B cell (primary cell): ENCODE data around the gene UPF3B. TPM values are rescaled to one million over a fixed set of nuclear protein-coding genes. Genes with fewer than 3 reads are reported as not detected.
A peak's percentile ranks its signal among the peaks of the same experiment; 100 is the strongest.

Experiments
- ATAC-seq: fragments of 200-7000 bp; cut with Tn5 transposase; one replicate; pipeline ENCODE4 v1.10.0; 2021; ENCODE audit warnings: low read depth, mild to moderate bottlenecking, moderate number of reproducible peaks, moderate library complexity
- CTCF ChIA-PET: fragments of 350-600 bp; sonication (Branson Sonifier 250); formaldehyde crosslinking; loops from one replicate; lab custom pipeline; 2021; ENCODE audit warnings: antibody characterized with exemption, inconsistent platforms; lab: Charles Lee
- POLR2A ChIA-PET: fragments of 350-600 bp; sonication (Branson Sonifier 250); formaldehyde crosslinking; loops from one replicate; lab custom pipeline; 2021; ENCODE audit warnings: antibody characterized with exemption; lab: Charles Lee
- DNase-seq: peaks from one replicate; pipeline ENCODE4 v3.0.0; 2013
- H2AFZ ChIP-seq: 2 replicates; pipeline ENCODE4 v1.6.1; 2012; ENCODE audit warnings: mild to moderate bottlenecking, low read depth, low read length; ENCODE audit not compliant: insufficient read depth, poor library complexity, severe bottlenecking
- H3K27ac ChIP-seq, 2 donors: 1 replicate in 1 of 2; 2 replicates in 1 of 2; pipeline ENCODE4 v1.5.1; 2012 to 2013; ENCODE audit warnings: low read length in 2 of 2, mild to moderate bottlenecking in 2 of 2, moderate library complexity in 1 of 2
- H3K27me3 ChIP-seq, 4 experiments: fragments of 200-600 bp in 1 of 4; sonication (generic) in 1 of 4; replicated peaks in 1 of 4; 1 replicate in 2 of 4; 2 replicates in 2 of 4; pipeline versions ENCODE4 v1.6.1 to v1.7.0; 2013 to 2016; ENCODE audit warnings: low read length in 3 of 4, mild to moderate bottlenecking in 2 of 4, mixed read lengths in 1 of 4, moderate library complexity in 1 of 4; ENCODE audit not compliant: insufficient read depth in 4 of 4, control insufficient read depth in 3 of 4; ENCODE audit errors: control extremely low read depth in 1 of 4
- H3K36me3 ChIP-seq, 2 experiments: replicated peaks in 1 of 2; 1 replicate in 1 of 2; 2 replicates in 1 of 2; pipeline versions ENCODE4 v1.6.1 to v1.7.1; 2013; ENCODE audit warnings: low read length in 1 of 2; ENCODE audit not compliant: insufficient read depth in 2 of 2, control insufficient read depth in 1 of 2; ENCODE audit errors: control extremely low read depth in 1 of 2, extremely low read depth in 1 of 2
- H3K4me1 ChIP-seq, 2 donors: fragments of 200-600 bp in 1 of 2; sonication (generic) in 1 of 2; 1 replicate in 1 of 2; 2 replicates in 1 of 2; pipeline versions ENCODE4 v1.5.1 to v1.6.1; 2013 to 2017; ENCODE audit warnings: low read length in 2 of 2; ENCODE audit not compliant: control insufficient read depth in 2 of 2, insufficient read depth in 2 of 2
- H3K4me2 ChIP-seq: replicated peaks from 2 replicates; pipeline ENCODE3; 2012; ENCODE audit warnings: mild to moderate bottlenecking, low read depth, low read length; ENCODE audit not compliant: poor library complexity, severe bottlenecking
- H3K4me3 ChIP-seq, 5 experiments: fragments of 200-600 bp in 1 of 5; sonication (generic) in 1 of 5; 1 replicate in 3 of 5; 2 replicates in 2 of 5; pipeline versions ENCODE4 v1.5.1 to v1.7.0; 2011 to 2016; ENCODE audit warnings: low read length in 4 of 5, mild to moderate bottlenecking in 4 of 5, low read depth in 2 of 5, control low read depth in 1 of 5, moderate library complexity in 1 of 5; ENCODE audit not compliant: insufficient read depth in 1 of 5; ENCODE audit errors: control extremely low read depth in 1 of 5, extremely low read depth in 1 of 5
- H3K79me2 ChIP-seq: fragments of 200-600 bp; sonication (generic); one replicate; pipeline ENCODE4 v1.6.0; 2016; ENCODE audit warnings: low read length; ENCODE audit not compliant: control insufficient read depth, insufficient read depth
- H3K9ac ChIP-seq: fragments of 200-600 bp; sonication (generic); 2 replicates; pipeline ENCODE4 v1.6.1; 2017; ENCODE audit warnings: mild to moderate bottlenecking, low read length, moderate library complexity
- H3K9me3 ChIP-seq, 3 donors: one replicate each; pipeline versions ENCODE4 v1.6.1 to v1.7.1; 2013; ENCODE audit warnings: low read length in 2 of 3; ENCODE audit not compliant: control insufficient read depth in 2 of 3, insufficient read depth in 1 of 3; ENCODE audit errors: control extremely low read depth in 1 of 3
- H4K20me1 ChIP-seq: 2 replicates; pipeline ENCODE4 v1.6.0; 2012; ENCODE audit warnings: mild to moderate bottlenecking, low read length; ENCODE audit not compliant: insufficient read depth, control insufficient read depth, poor library complexity, severe bottlenecking
- H3K27ac Mint-ChIP-seq: one replicate; pipeline ENCODE4 v1.8.0; 2021; ENCODE audit warnings: mixed read lengths
- H3K27me3 Mint-ChIP-seq: one replicate; pipeline ENCODE4 v1.8.0; 2021; ENCODE audit warnings: mixed read lengths
- H3K4me1 Mint-ChIP-seq: one replicate; pipeline ENCODE4 v1.8.0; 2021; ENCODE audit warnings: mixed read lengths
- H3K4me3 Mint-ChIP-seq: one replicate; pipeline ENCODE4 v1.8.0; 2021; ENCODE audit warnings: mixed read lengths
- H3K9me3 Mint-ChIP-seq: one replicate; pipeline ENCODE4 v1.8.0; 2022; ENCODE audit warnings: mixed read lengths; ENCODE audit not compliant: insufficient read depth
- CTCF ChIP-seq: fragments of 200-600 bp; IDR thresholded peaks from one replicate; pipeline ENCODE4 v1.8.0; 2022; ENCODE audit warnings: antibody characterized with exemption, mild to moderate bottlenecking
- EZH2 ChIP-seq: IDR thresholded peaks from 2 replicates; pipeline ENCODE4 v1.6.1; 2012; ENCODE audit warnings: borderline replicate concordance, low read depth, mild to moderate bottlenecking, moderate library complexity, low read length; ENCODE audit not compliant: insufficient read depth, poor library complexity, severe bottlenecking
- WGBS: methylation state at CpG from one replicate; pipeline ENCODE4 v1.1.5; 2013; ENCODE audit warnings: missing lambda C conversion rate; ENCODE audit not compliant: insufficient coverage; 5-methylcytosine and 5-hydroxymethylcytosine counted together
- intact Hi-C: fragments of 100-400 bp; cut with micrococcal nuclease; formaldehyde crosslinking; loops from one replicate; pipeline ENCODE4 v1.10.0; 2022
- polyA plus RNA-seq: library from polyadenylated mRNA; depleted of rRNA; stranded (reverse); fragments of >200 nt; gene quantifications from 2 replicates; pipeline ENCODE4 v1.2.3, GENCODE V29; 2012
- total RNA-seq, 2 donors: library from RNA; stranded (reverse); fragments of 120-200 nt in 1 of 2; gene quantifications; 1 replicate in 1 of 2; 2 replicates in 1 of 2; pipeline versions ENCODE4 v1.2.3 to v1.2.4, GENCODE V29; 2013 to 2022

Gene UPF3B
- total and polyA plus RNA-seq, 2 donors (not counting 1 experiment from before 2014, with no cell fraction given), result 3.6 to 22.1 TPM

GRCh38 chrX:119790977-119791436, 61.8 kb downstream of the UPF3B start:
- peak overlapping the region; percentile 96 for H3K27ac Mint-ChIP-seq
- Histone ChIP-seq H3K4me2 (peak overlapping the region; percentile 75), H3K4me3 (peak overlapping the region; percentile 72 to 95 (median 75)), H4K20me1 (peaks cover 24% of the 10 kb centered on the region), H3K27ac (peak overlapping the region; percentile 96), H2AFZ (peak overlapping the region; percentile 79), H3K79me2 (peaks cover 36% of the 10 kb centered on the region), H3K27me3 (no peaks in the 10 kb centered on the region), H3K36me3 (peaks cover 0 to 27% of the 10 kb centered on the region in 2 experiments), H3K9ac (peak overlapping the region; percentile 88), H3K9me3 (no peaks in the 10 kb centered on the region), H3K4me1 (peaks cover 16 to 35% of the 10 kb centered on the region in 2 donors)
- no peaks in the 10 kb centered on the region for H3K27me3 Mint-ChIP-seq
- ChIA-PET POLR2A (interaction anchor here (0.5 to 2.4 kb wide), 15 partner anchors 12 to 323 kb away, joined by 3 to 12 read pairs (median 5); partner anchors contain the start of genes NDUFA1, NKRF, RNF113A and SEPTIN6), CTCF (interaction anchor here (0.8 to 1.8 kb wide), 7 partner anchors 32 to 309 kb away, joined by 3 to 6 read pairs (median 3); partner anchors contain the start of genes SEPTIN6, SOWAHD and UPF3B)
- peak overlapping the region; percentile 96 for H3K4me3 Mint-ChIP-seq
- WGBS, result 0% methylated on average over 31 of the region's 31 CpGs
- no peaks in the 10 kb centered on the region for H3K9me3 Mint-ChIP-seq
- TF ChIP-seq EZH2 (no peak), CTCF (no peak)
- peak; percentile 26 for ATAC-seq
- no peak for DNase-seq
- intact Hi-C loops, result loop anchor here (1.0 to 5.0 kb wide), 7 partner anchors 30 to 322 kb away; partner anchors contain the start of genes NDUFA1, NKAP, NKRF and RNF113A
- H3K4me1 Mint-ChIP-seq, result peaks cover 36% of the 10 kb centered on the region
